GM18507 (cell line): ENCODE measurements around the gene ZC3HAV1.
"Not testable (repeated sequence)": the region's sequence is repeated elsewhere in the genome, so short reads cannot be mapped to it uniquely, and the experiment has no call there.

Experiments
- DNase-seq: peaks from one replicate; pipeline ENCODE4 v3.0.0; 2011; ENCODE audit warnings: low read depth; ENCODE audit not compliant: insufficient read length; ENCODE audit errors: extremely low spot score
- FAIRE-seq: peaks from 2 replicates; lab custom pipeline; 2011; peaks lifted over from hg19 to GRCh38; lab: Jason Lieb, UNC

Gene ZC3HAV1

GRCh38 chr7:139109188-139109982 is at the start of gene ZC3HAV1:
Gene ZC3HAV1, minus strand, starts transcription at chr7:139109720. Its CDS starts 389 bp downstream, at chr7:139109331.
- peak; percentile 78 for DNase-seq
- FAIRE-seq: peak; percentile 84

- no peak for DNase-seq
- FAIRE-seq: no peak
Measured at GRCh38 chr7:139153832-139154231, 44.3 kb upstream of the ZC3HAV1 start.

- no peak for FAIRE-seq
- DNase-seq: no peak
Measured at GRCh38 chr7:139152149-139152548, 42.6 kb upstream of the ZC3HAV1 start.

GRCh38 chr7:139139150-139139549 is 29.6 kb upstream of the ZC3HAV1 start:
- FAIRE-seq (no peak), DNase-seq (no peak)

GRCh38 chr7:139133335-139134139 is 24.0 kb upstream of the ZC3HAV1 start:
- peak; percentile 86 for FAIRE-seq

GRCh38 chr7:139132887-139133286 is 23.4 kb upstream of the ZC3HAV1 start:
- FAIRE-seq (no peak), DNase-seq (no peak)

More at GRCh38 chr7:139133335-139134139, 24.0 kb upstream of the ZC3HAV1 start:
- peak; percentile 70 for DNase-seq

- no peak for FAIRE-seq
- DNase-seq: no peak
Measured at GRCh38 chr7:139131601-139132041, 22.1 kb upstream of the ZC3HAV1 start.

GRCh38 chr7:139129814-139130213 is 20.3 kb upstream of the ZC3HAV1 start:
- DNase-seq, FAIRE-seq: not testable (repeated sequence)

- no peak for FAIRE-seq
- DNase-seq: no peak
Measured at GRCh38 chr7:139127648-139128047, 18.1 kb upstream of the ZC3HAV1 start.

- DNase-seq: no peak
- no peak for FAIRE-seq
Measured at GRCh38 chr7:139125657-139126056, 16.1 kb upstream of the ZC3HAV1 start.

- not testable (repeated sequence) for DNase-seq, FAIRE-seq
Measured at GRCh38 chr7:139124995-139125394, 15.5 kb upstream of the ZC3HAV1 start.

- peak; percentile 73 for FAIRE-seq
- DNase-seq: no peak
Measured at GRCh38 chr7:139124084-139124914, 14.8 kb upstream of the ZC3HAV1 start.

GRCh38 chr7:139119486-139119849 is 9.9 kb upstream of the ZC3HAV1 start:
- FAIRE-seq: no peak
- DNase-seq: no peak

GRCh38 chr7:139118805-139119485 is 9.4 kb upstream of the ZC3HAV1 start:
- DNase-seq (no peak), FAIRE-seq (peak; percentile 86)

GRCh38 chr7:139118234-139118804 is 8.8 kb upstream of the ZC3HAV1 start:
- FAIRE-seq: peak; percentile 82

GRCh38 chr7:139117599-139118233 is 8.2 kb upstream of the ZC3HAV1 start:
- DNase-seq: no peak
- FAIRE-seq: no peak

More at GRCh38 chr7:139118234-139118804, 8.8 kb upstream of the ZC3HAV1 start:
- DNase-seq: no peak

GRCh38 chr7:139116999-139117398 is 7.5 kb upstream of the ZC3HAV1 start:
- FAIRE-seq (no peak), DNase-seq (no peak)

- DNase-seq (no peak), FAIRE-seq (no peak)
Measured at GRCh38 chr7:139115104-139115503, 5.6 kb upstream of the ZC3HAV1 start.
